Smooth muscle cell (in vitro differentiated cells): ENCODE results near the gene TMEM178A. TPM values are rescaled to one million over a fixed set of nuclear protein-coding genes. Genes with fewer than 3 reads are reported as not detected.

Source experiments
- DNase-seq: peaks from one replicate; lab custom pipeline; 2025; ENCODE audit not compliant: unreplicated experiment; lab: John Stamatoyannopoulos, UW
- H2AFZ ChIP-seq: fragments of 200-600 bp; sonication (generic); 2 replicates; pipeline ENCODE4 v1.6.0; 2016; ENCODE audit warnings: antibody characterized with exemption, low read depth, mild to moderate bottlenecking
- H3F3A ChIP-seq: fragments of 200-600 bp; sonication (generic); 2 replicates; pipeline ENCODE4 v1.6.0; 2017; ENCODE audit warnings: antibody characterized with exemption, low read depth
- H3K27ac ChIP-seq: fragments of 200-600 bp; sonication (generic); 2 replicates; pipeline ENCODE4 v1.5.1; 2016; ENCODE audit warnings: low read depth, mild to moderate bottlenecking
- H3K27me3 ChIP-seq: fragments of 200-600 bp; sonication (generic); 2 replicates; pipeline ENCODE4 v1.6.1; 2016; ENCODE audit warnings: low read depth, mild to moderate bottlenecking
- H3K36me3 ChIP-seq: fragments of 200-600 bp; sonication (generic); 2 replicates; pipeline ENCODE4 v1.5.1; 2016; ENCODE audit warnings: low read depth
- H3K4me1 ChIP-seq: fragments of 200-600 bp; sonication (generic); 2 replicates; pipeline ENCODE4 v1.5.1; 2016; ENCODE audit warnings: low read depth
- H3K4me2 ChIP-seq: fragments of 200-600 bp; sonication (generic); 2 replicates; pipeline ENCODE4 v1.6.0; 2016; ENCODE audit warnings: mild to moderate bottlenecking
- H3K4me3 ChIP-seq: fragments of 200-600 bp; sonication (generic); 2 replicates; pipeline ENCODE4 v1.5.1; 2016; ENCODE audit warnings: mild to moderate bottlenecking
- H3K79me2 ChIP-seq: fragments of 200-600 bp; sonication (generic); 2 replicates; pipeline ENCODE4 v1.6.0; 2016; ENCODE audit warnings: low read depth, mild to moderate bottlenecking
- H3K9ac ChIP-seq: fragments of 200-600 bp; sonication (generic); 2 replicates; pipeline ENCODE4 v1.6.0; 2016; ENCODE audit warnings: low read depth
- H3K9me3 ChIP-seq: fragments of 200-600 bp; sonication (generic); replicated peaks from 2 replicates; pipeline ENCODE4 v1.5.1; 2016; ENCODE audit warnings: low read depth
- H4K20me1 ChIP-seq: fragments of 200-600 bp; sonication (generic); 2 replicates; pipeline ENCODE4 v1.6.0; 2016; ENCODE audit warnings: low read depth
- WGBS: methylation state at CpG from one replicate; pipeline ENCODE4 v1.1.7; 2016; ENCODE audit warnings: low lambda C conversion rate; 5-methylcytosine and 5-hydroxymethylcytosine counted together
- polyA plus RNA-seq: library from polyadenylated mRNA; unstranded; fragments of >200 nt; fragmentation: Nextera tagmentation; extraction: Ambion mirVana; gene quantifications from 2 replicates; pipeline ENCODE4 v1.2.1, GENCODE V29; 2016
- total RNA-seq: library from RNA; depleted of rRNA; stranded (reverse); fragments of >200 nt; gene quantifications from 2 replicates; pipeline ENCODE4 v1.2.3, GENCODE V29; 2014
- TF ChIP-seq, protein P1 (sequence below): fragments of 200-600 bp; sonication (generic); IDR thresholded peaks from 2 replicates; pipeline ENCODE4 v1.5.1; 2017; ENCODE audit warnings: borderline replicate concordance, mild to moderate bottlenecking, antibody characterized with exemption; ENCODE audit not compliant: insufficient read depth, poor library complexity, severe bottlenecking

The TMEM178A gene
- total and polyA plus RNA-seq, 2 experiments from 2014 or later = 14.6 to 22.2 TPM

DNA sequence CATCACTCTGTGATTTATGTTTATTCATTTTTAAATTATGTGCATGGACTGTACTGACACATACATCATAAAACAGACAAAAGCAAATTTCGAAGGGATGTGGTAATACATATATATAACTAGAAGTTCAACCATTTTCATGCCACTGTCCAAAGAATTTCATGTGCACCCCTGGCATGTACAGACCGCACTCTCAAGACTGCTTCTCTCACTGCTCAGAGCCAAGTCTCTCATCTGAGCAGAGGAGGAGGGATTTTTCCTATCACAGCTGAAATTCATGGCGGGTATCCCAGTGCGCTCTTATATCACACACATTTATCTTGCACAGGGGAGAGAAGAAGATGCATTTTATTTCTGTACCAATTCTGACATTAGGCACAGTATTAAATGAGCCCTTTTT, 5.9 kb downstream of the TMEM178A start:
- H4K20me1 ChIP-seq = no peaks in the 10 kb centered on the region
- H3F3A ChIP-seq = no peaks in the 10 kb centered on the region
- no peaks in the 10 kb centered on the region for H3K36me3 ChIP-seq
- DNase-seq = no peak
- no peak overlapping the region for H3K9ac ChIP-seq
- peaks cover 7% of the 10 kb centered on the region for H3K79me2 ChIP-seq
- H3K27ac ChIP-seq = no peak overlapping the region
- TF ChIP-seq, protein P1, sequence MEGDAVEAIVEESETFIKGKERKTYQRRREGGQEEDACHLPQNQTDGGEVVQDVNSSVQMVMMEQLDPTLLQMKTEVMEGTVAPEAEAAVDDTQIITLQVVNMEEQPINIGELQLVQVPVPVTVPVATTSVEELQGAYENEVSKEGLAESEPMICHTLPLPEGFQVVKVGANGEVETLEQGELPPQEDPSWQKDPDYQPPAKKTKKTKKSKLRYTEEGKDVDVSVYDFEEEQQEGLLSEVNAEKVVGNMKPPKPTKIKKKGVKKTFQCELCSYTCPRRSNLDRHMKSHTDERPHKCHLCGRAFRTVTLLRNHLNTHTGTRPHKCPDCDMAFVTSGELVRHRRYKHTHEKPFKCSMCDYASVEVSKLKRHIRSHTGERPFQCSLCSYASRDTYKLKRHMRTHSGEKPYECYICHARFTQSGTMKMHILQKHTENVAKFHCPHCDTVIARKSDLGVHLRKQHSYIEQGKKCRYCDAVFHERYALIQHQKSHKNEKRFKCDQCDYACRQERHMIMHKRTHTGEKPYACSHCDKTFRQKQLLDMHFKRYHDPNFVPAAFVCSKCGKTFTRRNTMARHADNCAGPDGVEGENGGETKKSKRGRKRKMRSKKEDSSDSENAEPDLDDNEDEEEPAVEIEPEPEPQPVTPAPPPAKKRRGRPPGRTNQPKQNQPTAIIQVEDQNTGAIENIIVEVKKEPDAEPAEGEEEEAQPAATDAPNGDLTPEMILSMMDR = no peak
- H3K27me3 ChIP-seq = peaks cover 25% of the 10 kb centered on the region
- H3K9me3 ChIP-seq = no peaks in the 10 kb centered on the region
- WGBS = 94% methylated on average over 4 of the region's 4 CpGs
- no peak overlapping the region for H2AFZ ChIP-seq
- peaks cover 7% of the 10 kb centered on the region for H3K4me1 ChIP-seq
- no peak overlapping the region for H3K4me2 ChIP-seq
- no peak overlapping the region for H3K4me3 ChIP-seq

DNA sequence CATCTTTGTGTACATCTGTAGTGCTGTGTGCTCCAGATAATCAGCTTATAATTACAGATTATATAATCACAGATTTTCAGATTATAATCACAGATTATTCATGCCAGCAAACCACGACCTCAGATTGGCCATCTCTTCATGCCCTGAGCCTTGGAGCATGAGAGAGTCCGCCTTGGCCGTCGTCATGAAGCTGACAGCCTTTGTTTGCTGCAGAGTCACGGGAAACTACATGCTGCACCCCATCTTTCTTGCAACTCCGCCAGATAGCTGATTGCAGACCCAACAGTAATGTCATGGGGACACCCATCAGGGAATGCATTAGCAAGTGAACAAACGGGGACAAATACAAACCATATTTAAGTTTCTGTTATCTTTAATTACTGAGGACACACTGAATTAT, 7.3 kb downstream of the TMEM178A start:
- no peak overlapping the region for H3K9ac ChIP-seq
- H3K79me2 ChIP-seq = peaks cover 7% of the 10 kb centered on the region
- no peaks in the 10 kb centered on the region for H3K9me3 ChIP-seq
- H3K36me3 ChIP-seq = no peaks in the 10 kb centered on the region
- H3K27ac ChIP-seq = no peak overlapping the region
- no peak overlapping the region for H2AFZ ChIP-seq
- H3K4me3 ChIP-seq = no peak overlapping the region
- H3F3A ChIP-seq = no peaks in the 10 kb centered on the region
- no peaks in the 10 kb centered on the region for H3K4me1 ChIP-seq
- DNase-seq = no peak
- TF ChIP-seq, protein P1 = no peak
- H3K4me2 ChIP-seq = no peak overlapping the region
- H4K20me1 ChIP-seq = no peaks in the 10 kb centered on the region
- 85% methylated on average over 7 of the region's 7 CpGs for WGBS
- peaks cover 11% of the 10 kb centered on the region for H3K27me3 ChIP-seq

DNA sequence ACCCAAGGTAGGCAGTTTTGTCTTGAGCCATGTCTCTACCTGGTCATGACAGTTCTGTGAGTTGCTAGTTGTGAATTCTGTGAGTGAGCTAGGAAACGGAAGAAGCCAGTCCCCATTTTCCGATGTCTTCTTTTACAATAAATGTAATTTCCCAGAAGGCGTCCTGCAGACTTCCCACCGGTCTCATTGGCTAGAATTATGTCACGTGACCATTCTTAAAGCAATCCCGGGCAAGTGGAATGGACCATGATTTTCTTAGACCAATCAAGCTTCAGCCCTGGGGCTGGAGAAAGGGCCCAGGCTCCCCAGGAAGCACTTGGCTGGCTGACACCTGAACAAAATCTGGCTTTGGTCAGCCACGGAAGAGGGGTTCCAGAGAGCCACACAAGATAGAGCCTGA, 10.6 kb downstream of the TMEM178A start:
- no peaks in the 10 kb centered on the region for H3K79me2 ChIP-seq
- H3K27ac ChIP-seq = no peak overlapping the region
- no peak overlapping the region for H3K4me3 ChIP-seq
- H3K4me1 ChIP-seq = no peaks in the 10 kb centered on the region
- H2AFZ ChIP-seq = no peak overlapping the region
- no peaks in the 10 kb centered on the region for H3F3A ChIP-seq
- H3K4me2 ChIP-seq = no peak overlapping the region
- no peaks in the 10 kb centered on the region for H3K9me3 ChIP-seq
- DNase-seq = no peak
- 95% methylated on average over 7 of the region's 7 CpGs for WGBS
- H3K36me3 ChIP-seq = no peaks in the 10 kb centered on the region
- H4K20me1 ChIP-seq = no peaks in the 10 kb centered on the region
- H3K27me3 ChIP-seq = no peaks in the 10 kb centered on the region
- TF ChIP-seq, protein P1 = no peak
- H3K9ac ChIP-seq = no peak overlapping the region

DNA sequence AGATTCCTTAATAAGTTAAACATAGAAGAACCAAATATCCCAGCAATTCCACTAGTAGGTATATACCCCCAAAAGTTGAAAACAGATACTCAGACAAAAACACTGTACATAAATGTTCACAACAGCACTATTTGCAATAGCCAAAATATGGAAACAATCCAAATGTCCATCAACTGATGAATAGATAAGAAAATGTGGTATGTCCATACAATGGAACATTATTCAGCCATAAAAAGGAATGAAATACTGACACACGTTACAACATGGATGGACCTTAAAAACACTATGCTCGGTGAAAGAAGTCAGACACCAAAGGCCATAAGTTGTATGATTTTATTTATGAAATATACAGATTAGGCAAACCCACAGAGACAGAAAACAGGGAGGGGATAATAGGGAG, 12.5 kb downstream of the TMEM178A start:
- Histone ChIP-seq H3K27me3 (no peaks in the 10 kb centered on the region), H2AFZ (no peak overlapping the region), H3F3A (no peaks in the 10 kb centered on the region), H3K9me3 (no peaks in the 10 kb centered on the region), H3K9ac (no peak overlapping the region), H3K4me1 (no peaks in the 10 kb centered on the region), H3K36me3 (no peaks in the 10 kb centered on the region), H3K4me3 (no peak overlapping the region), H3K27ac (no peak overlapping the region), H3K4me2 (no peak overlapping the region), H3K79me2 (no peaks in the 10 kb centered on the region), H4K20me1 (no peaks in the 10 kb centered on the region)
- TF ChIP-seq, protein P1 = no peak
- 91% methylated on average over 2 of the region's 2 CpGs for WGBS
- DNase-seq = no peak
